ENCODE results near the gene KLHDC4. TPM values are rescaled to one million over a fixed set of nuclear protein-coding genes. Genes with fewer than 3 reads are reported as not detected.

Gene KLHDC4
- total and polyA plus RNA-seq, 9 of the 15 experiments (the other 6 are each of a cell fraction or from before 2014, with no cell fraction given) = 1.3 to 68.1 (median 32.8) TPM

GRCh38 chr16:87675111-87675719 is 90.6 kb downstream of the KLHDC4 start:
- FAIRE-seq (no peak), DNase-seq (ENCODE audit: extremely low read depth in 1 of 4, low spot score in 3 of 4) (no peak), ATAC-seq (no peak)
- H3K4me2 ChIP-seq (ENCODE audit: insufficient read depth, low read length) = no peak overlapping the region
- H3K4me3 ChIP-seq = no peak overlapping the region
- ChIA-PET CTCF (ENCODE audit: low intra/inter-chr PET ratio) (no interaction called here), POLR2A (interaction anchor here (0.7 kb wide), 1 partner anchor 22 kb away, joined by 3 read pairs; no protein-coding TSS in a partner anchor)
- H3K79me2 ChIP-seq (ENCODE audit: control insufficient read depth, insufficient read depth, low read length) = no peaks in the 10 kb centered on the region
- no peaks in the 10 kb centered on the region for H3K9me3 ChIP-seq (replicated peaks; ENCODE audit: control insufficient read depth, insufficient read depth, low read depth, low read length)
- 0 out of 2 replicates have a peak, but pooled peaks cover 7% of the 10 kb centered on the region for H4K20me1 ChIP-seq (replicated peaks; ENCODE audit: control insufficient read depth, insufficient read depth, low read length)
- no peaks in the 10 kb centered on the region for H3K36me3 ChIP-seq (ENCODE audit: control insufficient read depth, insufficient read depth, low read length)
- in situ Hi-C loops (cut with MboI) (no loop called here), intact Hi-C loops (cut with micrococcal nuclease) (no loop called here)
- H3K27me3 ChIP-seq (ENCODE audit: control insufficient read depth in 2 of 2, insufficient read depth in 2 of 2, low read length in 2 of 2) = peaks cover 44 to 69% of the 10 kb centered on the region in 2 experiments
- no peak overlapping the region for H3K9ac ChIP-seq (ENCODE audit: insufficient read depth in 1 of 2, low read depth in 2 of 2, low read length in 2 of 2)
- no peak overlapping the region for H2AFZ ChIP-seq (ENCODE audit: low read depth, low read length)
- 25% methylated on average over 10 of the region's 15 CpGs for WGBS (ENCODE audit: insufficient coverage, low coverage, missing lambda C conversion rate)
- no peaks in the 10 kb centered on the region for H3K9me1 ChIP-seq (ENCODE audit: control insufficient read depth, insufficient read depth, low read length)
- BruUV-seq (replicated peaks) = no TSS peak
- H3K4me1 ChIP-seq (replicated peaks in 1 of 2; ENCODE audit: control insufficient read depth in 2 of 2, insufficient read depth in 2 of 2, low read length in 2 of 2) = peaks cover 0 to 24% of the 10 kb centered on the region in 2 experiments; a peak in 2 of 5 replicates
- no peak overlapping the region for H3K27ac ChIP-seq (ENCODE audit: extremely low read depth, low read depth, low read length)
- TF ChIP-seq RBM14 (IDR thresholded peaks at IDR 0.05; ENCODE audit: borderline replicate concordance, insufficient read depth, low read depth, low read length) = no peak
- no peak for TF ChIP-seq ZBTB33 (CRISPR knock-in tag; IDR thresholded peaks at IDR 0.05)
- no peak for TF ChIP-seq ETS1 (conservative IDR thresholded peaks at IDR 0.05; ENCODE audit: control insufficient read depth, low read depth, low read length)
- TF ChIP-seq SREBF1 (IDR thresholded peaks at IDR 0.05; ENCODE audit: borderline replicate concordance, low read depth, low read length) = no peak
- TF ChIP-seq FOXK1 (CRISPR knock-in tag; IDR thresholded peaks at IDR 0.05; ENCODE audit: borderline replicate concordance) = no peak
- TF ChIP-seq HDAC2 (IDR thresholded peaks at IDR 0.05) = no peak
- TF ChIP-seq KAT2B (IDR thresholded peaks at IDR 0.05; ENCODE audit: low read depth, low read length) = no peak
- TF ChIP-seq TFE3 (CRISPR knock-in tag; IDR thresholded peaks at IDR 0.05) = no peak
- TF ChIP-seq HES1 (IDR thresholded peaks at IDR 0.05; ENCODE audit: low read depth) = no peak
- TF ChIP-seq CEBPG (CRISPR knock-in tag; IDR thresholded peaks at IDR 0.05) = no peak
- TF ChIP-seq CEBPG (tag; conservative IDR thresholded peaks at IDR 0.05 in 1 of 2, IDR thresholded peaks at IDR 0.05 in 1 of 2) = no peak
- TF ChIP-seq MLX (CRISPR knock-in tag; conservative IDR thresholded peaks at IDR 0.05) = no peak
- TF ChIP-seq ZNF75A (CRISPR knock-in tag; IDR thresholded peaks at IDR 0.05) = no peak
